GM10847 (cell line): ENCODE measurements around the gene HPGDS.

Source experiments
- POLR2A ChIP-seq: IDR thresholded peaks from 2 replicates; pipeline ENCODE4 v1.6.1; 2011; ENCODE audit not compliant: insufficient read length; ENCODE audit errors: extremely low read depth

The HPGDS gene

DNA sequence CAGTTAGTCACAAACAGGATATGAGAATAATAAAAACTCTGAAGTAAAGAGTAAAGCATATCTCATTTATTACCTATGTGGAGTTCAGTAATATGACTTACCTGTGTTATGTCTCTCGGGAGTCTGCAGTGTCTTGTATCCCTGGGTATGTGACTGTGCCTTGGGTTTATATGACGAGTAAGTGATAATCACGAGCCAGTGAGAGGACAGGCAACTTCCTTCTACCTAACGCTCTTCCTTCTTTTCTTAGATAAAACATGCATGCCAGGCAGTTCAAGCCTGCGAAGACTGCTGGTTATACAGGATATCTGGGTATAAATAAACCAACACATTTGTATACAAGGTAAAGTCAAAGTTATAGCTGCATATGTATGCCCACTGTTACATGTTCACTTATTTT, at the start of gene HPGDS:
HPGDS (minus strand) TSS at position 143 of the 400 bp plus-strand sequence. CDS start 8,207 bp downstream, outside the sequence.
- TF ChIP-seq POLR2A = no peak

DNA sequence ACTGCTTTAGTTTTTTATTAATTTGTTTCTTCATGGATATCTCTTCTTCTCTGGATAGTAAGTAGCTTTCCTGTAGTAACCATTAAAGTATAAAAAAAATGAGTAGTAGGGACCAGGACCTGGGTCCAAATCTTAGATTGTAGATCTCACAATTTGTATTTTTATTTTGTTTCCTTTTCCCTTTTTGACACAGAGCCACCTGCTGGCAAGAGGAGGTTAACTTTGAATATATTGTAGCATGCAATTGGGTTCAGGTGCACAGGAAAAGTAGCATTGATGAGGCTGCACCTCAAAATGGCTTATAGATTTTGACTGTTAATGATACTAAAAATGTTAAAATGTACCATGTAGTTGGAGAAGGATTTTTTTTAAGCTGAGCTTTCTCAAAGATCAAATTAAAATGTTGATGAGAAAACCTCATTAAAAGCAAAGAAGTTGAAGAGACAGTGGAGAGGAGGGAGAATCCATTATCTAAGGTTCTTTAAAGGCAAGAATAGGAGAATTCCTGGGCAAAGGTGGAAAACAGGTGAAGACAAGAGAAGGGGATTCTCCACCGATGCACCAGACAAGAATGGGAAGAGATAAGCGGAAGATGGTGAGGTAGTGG, 48.3 kb upstream of the HPGDS start:
- no peak for TF ChIP-seq POLR2A

DNA sequence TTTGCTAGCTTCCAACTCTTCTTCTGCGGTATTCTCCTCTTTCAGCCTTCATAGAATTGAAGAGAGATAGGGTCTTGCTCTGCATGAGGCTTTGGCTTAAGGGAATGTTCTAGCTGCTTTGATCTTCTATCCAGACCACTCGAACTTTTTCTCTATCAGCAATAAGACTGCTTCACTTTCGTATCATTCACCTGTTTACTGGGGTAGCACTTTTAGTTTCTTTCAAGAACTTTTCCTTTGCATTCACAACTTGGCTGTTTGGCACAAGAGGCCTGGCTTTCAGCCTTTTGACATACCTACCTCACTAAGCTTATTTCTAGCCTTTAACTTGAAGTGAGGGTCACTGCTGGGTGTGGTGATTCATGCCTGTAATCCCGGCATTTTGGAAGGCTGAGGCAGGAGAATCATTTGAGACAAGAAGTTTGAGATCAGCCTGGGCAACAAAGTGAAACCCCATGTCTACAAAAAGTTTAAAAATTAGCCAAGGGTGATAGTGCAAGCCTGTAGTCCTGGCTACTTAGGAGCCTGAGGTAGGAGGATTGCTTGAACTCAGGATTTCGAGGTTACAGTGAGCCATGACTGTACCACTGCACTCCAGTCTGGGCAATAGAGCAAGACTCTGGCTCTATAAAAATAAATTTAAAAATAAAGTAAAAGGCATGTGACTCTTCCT, 47.1 kb upstream of the HPGDS start:
- TF ChIP-seq POLR2A = no peak

DNA sequence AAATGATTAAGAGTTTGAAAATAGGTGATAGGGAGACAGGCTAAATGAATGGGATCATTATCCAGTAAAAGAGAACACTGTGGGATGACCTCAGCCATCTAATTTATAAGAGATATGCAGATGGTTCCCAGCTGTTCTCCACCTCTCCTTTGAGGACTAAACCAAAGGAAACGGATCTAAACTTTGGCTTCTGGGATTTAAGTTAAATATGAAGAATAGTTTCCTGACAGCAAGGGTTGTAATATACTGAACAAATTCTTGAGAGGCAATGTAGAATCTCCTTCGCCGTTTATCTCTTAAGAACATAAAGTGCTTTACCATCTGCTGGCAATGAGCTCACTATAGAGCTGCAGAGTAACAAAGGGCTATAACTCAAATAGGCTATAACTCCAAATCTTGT, 35.4 kb upstream of the HPGDS start:
- no peak for TF ChIP-seq POLR2A

DNA sequence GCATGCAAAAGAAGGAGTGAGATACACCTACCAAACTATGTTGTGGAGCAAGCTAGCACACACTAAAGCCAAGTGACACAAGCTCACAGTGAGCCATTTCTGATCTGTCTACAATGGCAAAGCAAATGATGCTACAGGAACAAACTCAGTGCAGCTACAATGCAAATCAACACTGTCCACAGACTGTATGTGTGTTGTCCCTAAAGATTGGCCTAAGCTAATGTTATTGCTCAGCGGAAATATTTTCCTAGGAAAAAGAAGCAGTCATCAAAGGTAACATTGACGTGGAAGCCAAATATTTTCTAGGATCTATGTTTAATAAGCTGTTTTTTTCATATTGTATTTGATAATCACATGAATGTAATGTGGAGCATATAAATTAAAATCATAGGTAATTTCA, 34.7 kb upstream of the HPGDS start:
- no peak for TF ChIP-seq POLR2A

DNA sequence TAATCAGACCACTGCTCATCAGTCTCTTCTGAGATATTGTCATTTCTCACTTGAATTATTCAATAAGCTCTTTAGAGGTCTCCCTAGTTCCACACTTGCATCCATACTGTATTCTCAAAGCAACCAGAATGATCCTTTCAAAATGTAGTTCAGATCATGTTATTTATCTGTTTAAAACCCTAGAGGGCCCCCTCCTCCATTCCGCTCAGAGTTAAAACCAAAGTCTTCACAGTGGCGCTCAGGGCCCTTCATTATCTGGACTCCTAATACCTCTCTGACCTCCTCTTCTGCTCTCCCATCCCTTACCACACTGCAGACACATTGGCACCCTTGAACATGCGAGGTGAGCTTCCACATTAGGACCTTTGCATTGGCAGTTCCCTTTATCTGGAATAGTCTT, 32.7 kb upstream of the HPGDS start:
- no peak for TF ChIP-seq POLR2A

DNA sequence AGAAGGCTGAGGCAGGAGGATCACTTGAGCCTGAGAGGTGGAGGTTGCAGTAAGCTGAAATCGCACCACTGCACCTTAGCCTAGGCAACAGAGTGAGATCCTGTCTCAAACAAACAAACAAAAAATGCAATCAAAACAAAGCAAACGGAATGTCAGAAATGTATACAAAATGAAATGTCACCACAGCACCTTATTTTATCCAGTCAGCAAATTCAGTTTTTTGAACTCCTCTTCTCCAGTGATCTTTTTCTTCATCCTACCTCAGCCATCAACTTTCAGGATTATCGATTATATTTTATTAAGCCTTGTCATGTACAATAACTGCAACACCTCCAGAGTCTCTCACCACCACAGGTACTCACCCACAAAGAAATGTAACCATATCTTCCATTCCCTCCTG, 31.1 kb upstream of the HPGDS start:
- no peak for TF ChIP-seq POLR2A

DNA sequence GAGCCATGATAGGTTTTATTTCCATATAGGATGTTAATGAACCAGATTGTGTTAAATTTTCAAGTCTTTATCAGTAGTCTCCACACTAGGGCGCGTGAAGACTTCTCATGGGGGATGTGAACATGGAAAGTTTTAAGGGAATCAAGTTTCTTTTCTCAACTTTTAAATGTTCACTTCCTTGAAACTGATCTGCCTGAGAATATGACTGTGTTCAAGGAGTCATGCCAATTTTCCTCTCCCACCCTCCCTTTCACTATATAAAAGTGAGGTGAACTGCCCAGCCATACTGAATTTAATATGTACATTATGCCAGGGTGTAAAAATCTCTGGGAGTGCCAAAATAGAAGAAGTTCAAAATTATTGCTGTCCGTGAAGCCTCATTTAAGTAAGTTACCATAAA, 30.4 kb upstream of the HPGDS start:
- TF ChIP-seq POLR2A = no peak

DNA sequence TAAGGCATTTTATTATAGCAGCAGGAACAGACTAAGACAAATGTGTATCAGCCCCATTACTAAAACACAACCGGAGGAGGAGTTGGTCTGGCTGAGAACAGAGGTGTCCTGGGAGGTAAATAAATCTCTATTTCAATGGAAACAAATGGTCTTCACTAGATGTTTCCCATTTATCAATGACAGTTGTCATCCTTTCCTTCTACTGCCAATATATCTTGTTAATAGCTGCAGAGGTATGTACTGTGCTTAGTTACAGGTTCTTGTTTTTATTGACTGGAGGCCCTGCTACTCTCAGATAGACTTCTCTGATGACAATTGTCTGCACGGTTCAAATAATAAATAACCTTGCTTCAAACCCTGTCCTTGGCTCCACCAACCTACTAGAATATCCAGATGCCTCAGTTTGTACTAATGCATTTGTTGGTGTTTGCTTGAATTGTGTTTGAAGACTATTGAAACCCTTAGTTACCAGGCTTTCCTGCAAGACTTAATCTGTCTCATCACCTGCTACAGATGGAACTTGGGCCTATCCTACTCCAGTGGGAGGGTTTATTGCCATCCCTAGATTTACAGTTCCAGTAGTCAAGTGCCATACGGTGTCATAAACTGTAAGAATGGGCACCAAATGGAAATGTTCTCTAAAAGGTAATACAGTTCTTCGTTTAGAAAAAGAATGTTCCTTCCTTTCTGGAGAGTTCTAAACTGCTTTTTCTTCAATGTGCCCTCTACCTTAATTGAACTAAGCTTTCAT, 29.8 kb upstream of the HPGDS start:
- no peak for TF ChIP-seq POLR2A

DNA sequence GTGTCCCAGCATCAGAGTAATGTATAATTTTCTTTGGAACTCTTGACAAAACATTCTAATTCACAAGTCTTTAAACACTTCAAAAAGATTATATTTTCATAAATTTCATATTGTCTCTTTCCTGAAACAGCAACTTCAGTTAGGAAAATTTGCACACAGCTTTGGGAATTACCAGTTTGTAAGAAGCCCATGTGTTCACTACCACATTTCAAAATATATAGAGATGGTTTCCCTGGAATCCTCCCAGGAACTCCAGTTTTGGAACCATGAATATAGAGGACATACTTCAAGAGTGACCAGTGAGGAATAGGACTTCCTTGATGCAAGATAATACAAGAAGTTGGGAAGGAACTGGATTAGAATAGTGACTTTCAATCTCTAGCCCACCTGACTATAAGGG, 28.7 kb upstream of the HPGDS start:
- no peak for TF ChIP-seq POLR2A

DNA sequence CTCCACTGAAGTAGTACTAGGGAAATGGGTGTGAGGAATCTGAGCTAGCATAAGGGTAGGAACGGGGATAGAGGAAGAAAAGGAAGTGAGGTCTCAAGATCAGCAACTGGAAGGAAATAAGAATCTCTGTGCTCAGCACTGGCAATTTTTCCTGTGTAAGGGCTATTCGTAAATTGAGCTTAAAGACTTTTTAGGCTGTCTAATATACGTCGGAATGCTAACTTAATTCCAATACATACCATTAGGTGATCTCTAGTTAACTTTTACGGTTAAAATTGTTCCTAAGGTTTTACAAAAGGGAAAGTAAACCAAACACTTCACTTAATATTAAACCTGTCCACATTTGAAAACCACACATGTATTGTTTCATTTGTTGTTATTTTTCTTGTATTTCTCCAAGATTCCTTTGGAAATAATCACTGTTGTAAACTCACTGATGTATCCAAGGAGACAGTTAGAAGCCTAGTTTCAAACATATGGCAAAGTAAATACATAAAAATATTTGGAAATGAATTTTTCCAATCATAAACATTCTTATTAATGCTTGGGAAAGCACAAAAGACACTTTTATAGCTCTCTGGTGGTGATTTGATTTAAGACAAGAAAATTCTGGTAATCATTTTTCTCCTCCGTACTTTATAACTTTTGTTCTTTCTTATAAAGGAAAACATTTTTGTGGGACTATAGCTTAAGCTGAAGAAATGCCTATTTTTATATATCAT, 28.1 kb upstream of the HPGDS start:
- no peak for TF ChIP-seq POLR2A

DNA sequence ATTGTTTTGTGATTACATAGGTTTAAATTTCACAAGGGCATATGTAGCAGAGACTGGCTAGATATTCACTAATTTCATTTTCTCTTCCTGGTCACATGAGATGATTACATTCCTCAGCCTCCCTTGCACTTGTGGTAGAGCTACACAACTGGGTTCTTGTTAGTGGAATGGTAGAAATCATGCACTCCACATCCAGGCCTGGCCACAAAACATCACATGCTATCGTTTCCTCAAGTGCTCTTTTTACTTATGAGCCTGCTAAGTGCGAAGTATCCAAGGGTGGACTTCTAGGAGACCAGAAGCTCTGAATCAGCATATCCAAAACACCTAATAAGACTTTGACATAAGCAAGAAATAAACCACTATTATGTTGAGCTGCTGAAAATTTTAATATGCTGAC, 26.4 kb upstream of the HPGDS start:
- TF ChIP-seq POLR2A = no peak

DNA sequence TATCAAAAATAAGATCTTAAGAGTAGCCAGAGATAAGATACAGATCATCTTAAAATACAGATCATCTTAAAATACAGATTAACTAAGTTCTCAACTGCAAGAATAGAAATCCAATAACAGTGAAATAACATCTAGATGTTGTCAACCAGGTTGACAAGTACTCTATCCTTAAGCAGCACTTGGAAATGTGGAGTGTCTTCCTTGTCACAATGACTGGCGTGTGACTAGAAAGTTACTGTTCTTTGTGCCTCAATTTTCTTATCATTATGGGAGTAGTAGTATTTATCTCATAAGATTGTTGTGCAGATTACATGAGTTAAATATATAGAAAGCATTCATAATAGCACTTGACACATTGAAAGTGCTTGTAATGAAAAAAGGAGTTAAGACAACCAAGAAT, 25.8 kb upstream of the HPGDS start:
- TF ChIP-seq POLR2A = no peak

DNA sequence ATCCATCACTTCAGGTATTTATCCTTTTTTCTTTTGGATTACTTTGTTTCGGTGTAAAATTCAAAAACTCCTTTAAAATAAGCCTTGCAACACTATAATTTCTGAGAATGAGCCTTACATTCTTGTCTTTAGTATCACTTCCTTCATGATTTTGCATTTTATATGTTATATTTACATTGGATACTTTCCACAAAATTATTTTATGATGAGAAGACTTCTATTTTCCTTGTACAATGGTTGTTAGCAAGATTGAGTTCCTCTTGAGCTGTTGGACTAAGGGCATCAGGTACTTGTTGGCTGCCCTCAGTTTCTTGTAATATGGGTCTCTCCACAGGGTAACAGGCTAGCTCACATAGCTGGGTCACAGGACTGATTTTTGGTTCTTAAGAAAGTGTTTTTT, 22.7 kb upstream of the HPGDS start:
- no peak for TF ChIP-seq POLR2A

DNA sequence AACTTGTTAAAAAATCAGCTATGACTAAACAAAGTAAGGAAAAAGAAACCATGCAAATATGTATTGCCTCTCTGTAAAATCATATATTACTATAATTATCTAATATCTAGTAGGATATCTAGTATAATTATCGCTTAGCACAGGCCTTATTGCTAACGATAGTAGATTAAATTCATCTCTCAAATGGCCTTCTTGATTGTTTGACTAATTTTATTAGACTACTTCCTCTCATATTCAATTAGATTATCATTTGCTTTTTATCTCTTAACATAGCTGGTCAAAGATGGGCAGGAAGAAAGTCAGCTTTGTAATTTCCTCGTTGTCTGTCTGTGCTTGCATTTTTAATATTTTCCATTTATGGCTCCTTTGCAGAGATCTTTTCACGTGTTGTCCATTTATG, 21.9 kb upstream of the HPGDS start:
- TF ChIP-seq POLR2A = no peak

DNA sequence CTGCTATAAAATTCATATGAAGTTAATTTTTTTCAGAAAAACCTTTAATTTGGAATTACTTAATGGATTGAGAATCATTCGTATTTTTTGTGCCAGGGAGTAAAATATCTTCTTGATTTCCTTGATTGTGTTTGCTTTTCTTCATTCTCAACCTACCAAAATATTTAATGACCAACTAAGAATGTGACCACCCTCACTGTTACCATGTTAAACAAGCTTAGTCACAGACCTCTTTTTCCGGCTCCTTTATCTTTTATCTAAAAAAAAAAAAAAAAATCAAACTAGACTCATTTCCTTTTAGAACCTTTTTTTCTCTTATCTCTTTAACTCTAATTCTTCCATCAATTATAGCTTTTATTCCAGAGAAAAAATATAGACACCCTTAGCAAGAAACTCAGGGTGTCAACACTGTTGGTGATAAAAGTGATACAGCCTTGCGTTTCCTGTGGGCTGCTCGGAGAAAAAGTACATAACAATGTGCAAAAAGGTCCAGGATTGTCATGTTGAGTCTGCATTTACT, 20.6 kb upstream of the HPGDS start:
- no peak for TF ChIP-seq POLR2A

DNA sequence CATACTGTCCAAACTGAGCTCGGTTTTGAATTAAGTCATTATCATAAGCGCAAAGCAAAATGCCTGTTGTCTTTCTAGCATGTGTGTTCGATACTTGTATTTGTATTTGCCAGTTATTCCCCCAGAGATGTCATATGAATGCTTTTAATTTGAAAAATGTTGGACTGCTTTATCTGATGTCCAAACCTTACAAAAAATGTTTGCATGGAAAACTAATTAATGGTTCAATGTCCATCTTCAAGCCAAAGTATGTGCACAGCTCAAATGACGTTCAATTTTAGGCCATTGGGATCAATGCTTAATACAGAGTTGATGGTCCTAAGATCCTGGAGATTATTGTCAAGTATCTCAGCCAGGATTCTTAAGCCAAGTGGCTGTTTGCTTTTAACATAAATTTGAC, 17.2 kb upstream of the HPGDS start:
- no peak for TF ChIP-seq POLR2A
